CD4-positive, alpha-beta T cell treated with Interferon gamma for 1 hour (primary cell): Measurements from ENCODE around the gene ITSN1.
"Not testable (repeated sequence)": the region's sequence is repeated elsewhere in the genome, so short reads cannot be mapped to it uniquely, and the experiment has no call there.

Source experiments
- DNase-seq: peaks from one replicate; pipeline ENCODE4 v3.0.0-alpha.2; 2020

Gene ITSN1

GRCh38 chr21:33844890-33845205 lies 202.5 kb downstream of the ITSN1 start:
- DNase-seq, result no peak

- DNase-seq, result no peak
These were observed 203.8 kb downstream of the ITSN1 start for GRCh38 chr21:33846141-33846540.

- DNase-seq, result no peak
These were observed 205.4 kb downstream of the ITSN1 start for GRCh38 chr21:33847588-33848248.

GRCh38 chr21:33848249-33848953 lies 206.1 kb downstream of the ITSN1 start:
- no peak for DNase-seq

- DNase-seq, result no peak
These were observed 207.5 kb downstream of the ITSN1 start for GRCh38 chr21:33849834-33850233.

GRCh38 chr21:33850401-33850800 lies 208.1 kb downstream of the ITSN1 start:
- no peak for DNase-seq

- DNase-seq, result no peak
These were observed 208.7 kb downstream of the ITSN1 start for GRCh38 chr21:33850985-33851384.

- no peak for DNase-seq
These were observed 210.2 kb downstream of the ITSN1 start for GRCh38 chr21:33852485-33852884.

- no peak for DNase-seq
These were observed 212.3 kb downstream of the ITSN1 start for GRCh38 chr21:33854604-33855003.

- DNase-seq, result no peak
These were observed 212.9 kb downstream of the ITSN1 start for GRCh38 chr21:33855190-33855589.

GRCh38 chr21:33856893-33857527 lies 214.7 kb downstream of the ITSN1 start:
- no peak for DNase-seq

GRCh38 chr21:33857846-33858666 lies 215.8 kb downstream of the ITSN1 start:
- DNase-seq, result no peak

- no peak for DNase-seq
These were observed 216.5 kb downstream of the ITSN1 start for GRCh38 chr21:33858667-33859372.

GRCh38 chr21:33859373-33860102 lies 217.2 kb downstream of the ITSN1 start:
- DNase-seq, result no peak

GRCh38 chr21:33860332-33860879 lies 218.1 kb downstream of the ITSN1 start:
- DNase-seq, result no peak

GRCh38 chr21:33861125-33861524 lies 218.8 kb downstream of the ITSN1 start:
- no peak for DNase-seq

GRCh38 chr21:33863191-33863590 lies 220.9 kb downstream of the ITSN1 start:
- DNase-seq, result not testable (repeated sequence)

GRCh38 chr21:33864150-33864549 lies 221.8 kb downstream of the ITSN1 start:
- DNase-seq, result no peak

- no peak for DNase-seq
These were observed 222.9 kb downstream of the ITSN1 start for GRCh38 chr21:33865176-33865575.

- DNase-seq, result no peak
These were observed 223.8 kb downstream of the ITSN1 start for GRCh38 chr21:33865996-33866575.

GRCh38 chr21:33866826-33867225 lies 224.5 kb downstream of the ITSN1 start:
- no peak for DNase-seq
